HL-60 (cell line): ENCODE results near the gene TSPOAP1.

ENCODE experiments used
- CTCF ChIP-seq: IDR thresholded peaks from one replicate; pipeline ENCODE4 v1.5.1; 2011; ENCODE audit warnings: low read length, control low read depth, inconsistent platforms; ENCODE audit not compliant: insufficient read depth
- SPI1 ChIP-seq: IDR thresholded peaks from 2 replicates; pipeline ENCODE4 v1.6.1; 2012; ENCODE audit warnings: low read depth, mild to moderate bottlenecking, borderline replicate concordance
- TF ChIP-seq, protein P1 (sequence below): IDR thresholded peaks from 2 replicates; pipeline ENCODE4 v1.6.1; 2012; ENCODE audit warnings: low read depth; ENCODE audit not compliant: insufficient replicate concordance

DNA sequence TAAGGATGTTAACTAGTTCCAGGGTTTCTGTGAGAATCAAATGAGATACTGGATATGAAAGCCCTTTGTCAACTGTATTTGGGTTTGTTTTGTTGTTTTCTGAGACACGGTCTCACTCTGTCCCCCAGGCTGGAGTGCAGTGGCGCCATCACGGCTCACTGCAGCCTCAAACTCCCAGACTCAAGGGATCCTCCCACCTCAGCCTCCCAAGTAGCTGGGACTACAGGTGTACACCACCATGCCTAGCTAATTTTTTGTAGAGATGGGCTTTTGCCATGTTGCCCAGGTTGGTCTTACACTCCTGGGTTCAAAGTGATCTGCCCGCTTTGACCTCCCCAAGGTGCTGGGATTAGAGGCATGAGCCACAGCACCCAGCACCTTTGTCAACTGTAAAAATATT is 14.5 kb upstream of the TSPOAP1 start:
- TF ChIP-seq CTCF (no peak), SPI1 (no peak)
- TF ChIP-seq, protein P1, sequence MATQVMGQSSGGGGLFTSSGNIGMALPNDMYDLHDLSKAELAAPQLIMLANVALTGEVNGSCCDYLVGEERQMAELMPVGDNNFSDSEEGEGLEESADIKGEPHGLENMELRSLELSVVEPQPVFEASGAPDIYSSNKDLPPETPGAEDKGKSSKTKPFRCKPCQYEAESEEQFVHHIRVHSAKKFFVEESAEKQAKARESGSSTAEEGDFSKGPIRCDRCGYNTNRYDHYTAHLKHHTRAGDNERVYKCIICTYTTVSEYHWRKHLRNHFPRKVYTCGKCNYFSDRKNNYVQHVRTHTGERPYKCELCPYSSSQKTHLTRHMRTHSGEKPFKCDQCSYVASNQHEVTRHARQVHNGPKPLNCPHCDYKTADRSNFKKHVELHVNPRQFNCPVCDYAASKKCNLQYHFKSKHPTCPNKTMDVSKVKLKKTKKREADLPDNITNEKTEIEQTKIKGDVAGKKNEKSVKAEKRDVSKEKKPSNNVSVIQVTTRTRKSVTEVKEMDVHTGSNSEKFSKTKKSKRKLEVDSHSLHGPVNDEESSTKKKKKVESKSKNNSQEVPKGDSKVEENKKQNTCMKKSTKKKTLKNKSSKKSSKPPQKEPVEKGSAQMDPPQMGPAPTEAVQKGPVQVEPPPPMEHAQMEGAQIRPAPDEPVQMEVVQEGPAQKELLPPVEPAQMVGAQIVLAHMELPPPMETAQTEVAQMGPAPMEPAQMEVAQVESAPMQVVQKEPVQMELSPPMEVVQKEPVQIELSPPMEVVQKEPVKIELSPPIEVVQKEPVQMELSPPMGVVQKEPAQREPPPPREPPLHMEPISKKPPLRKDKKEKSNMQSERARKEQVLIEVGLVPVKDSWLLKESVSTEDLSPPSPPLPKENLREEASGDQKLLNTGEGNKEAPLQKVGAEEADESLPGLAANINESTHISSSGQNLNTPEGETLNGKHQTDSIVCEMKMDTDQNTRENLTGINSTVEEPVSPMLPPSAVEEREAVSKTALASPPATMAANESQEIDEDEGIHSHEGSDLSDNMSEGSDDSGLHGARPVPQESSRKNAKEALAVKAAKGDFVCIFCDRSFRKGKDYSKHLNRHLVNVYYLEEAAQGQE: no peak
